Panc1 (cell line): ENCODE results near the gene FARP1. TPM values are rescaled to one million over a fixed set of nuclear protein-coding genes. Genes with fewer than 3 reads are reported as not detected.

Source experiments
- ATAC-seq: fragments of 200-7000 bp; cut with Tn5 transposase; 2 replicates; pipeline ENCODE4 v1.9.1; 2020; ENCODE audit warnings: mild to moderate bottlenecking, moderate library complexity
- BruUV-seq: library from RNA; stranded (reverse); fragments of 400-500 nt; replicated peaks from 2 replicates; lab custom pipeline; 2021; lab: Mats Ljungman, UMichigan
- CTCF ChIA-PET: fragments of 300-600 bp; sonication (Branson Sonifier 250); formaldehyde crosslinking; loops from one replicate; lab custom pipeline; 2022; ENCODE audit warnings: antibody characterized with exemption; lab: Charles Lee
- POLR2A ChIA-PET: fragments of 300-600 bp; sonication (Branson Sonifier 250); formaldehyde crosslinking; loops from one replicate; lab custom pipeline; 2022; ENCODE audit warnings: antibody characterized with exemption; lab: Charles Lee
- DNase-seq: peaks from one replicate; pipeline ENCODE4 v3.0.0-alpha.2; 2010; ENCODE audit warnings: low read depth, low spot score
- H3K27ac ChIP-seq: 2 replicates; pipeline ENCODE4 v1.5.1; 2011; ENCODE audit warnings: mild to moderate bottlenecking, low read length, inconsistent platforms
- H3K27me3 ChIP-seq: fragments of 200-500 bp; sonication (Bioruptor generic); 2 replicates; pipeline ENCODE4 v1.6.0; 2014; ENCODE audit warnings: low read length, inconsistent platforms; ENCODE audit not compliant: control insufficient read depth, insufficient read depth
- H3K36me3 ChIP-seq: fragments of 200-500 bp; sonication (Bioruptor generic); 2 replicates; pipeline ENCODE4 v1.5.1; 2014; ENCODE audit warnings: inconsistent platforms, mild to moderate bottlenecking, low read length, moderate library complexity; ENCODE audit not compliant: control insufficient read depth, insufficient read depth
- H3K4me1 ChIP-seq: 2 replicates; pipeline ENCODE4 v1.5.1; 2011; ENCODE audit warnings: inconsistent platforms, mild to moderate bottlenecking, low read length, moderate library complexity; ENCODE audit not compliant: control insufficient read depth, insufficient read depth
- H3K4me3 ChIP-seq, 2 experiments: 2 replicates each; pipeline ENCODE4 v1.5.1; 2011 to 2012; ENCODE audit warnings: low read depth in 2 of 2, low read length in 2 of 2, mild to moderate bottlenecking in 2 of 2, inconsistent platforms in 1 of 2, moderate library complexity in 1 of 2
- H3K9me3 ChIP-seq: fragments of 200-500 bp; sonication (Bioruptor generic); 2 replicates; pipeline ENCODE4 v1.5.1; 2014; ENCODE audit warnings: low read depth, mild to moderate bottlenecking, inconsistent platforms, low read length, moderate library complexity; ENCODE audit not compliant: control insufficient read depth, insufficient read depth
- CTCF ChIP-seq: fragments of 450-650 bp; IDR thresholded peaks from 2 replicates; pipeline ENCODE4 v1.5.1; 2017; ENCODE audit warnings: mild to moderate bottlenecking
- POLR2AphosphoS5 ChIP-seq: IDR thresholded peaks from 2 replicates; pipeline ENCODE4 v1.6.1; 2012; ENCODE audit warnings: mild to moderate bottlenecking, low read depth, low read length, moderate library complexity
- REST ChIP-seq, 2 experiments: IDR thresholded peaks; 2 replicates each; pipeline ENCODE4 v1.6.1; 2011 to 2012; ENCODE audit warnings: low read depth in 2 of 2, control low read depth in 1 of 2, low read length in 1 of 2, mild to moderate bottlenecking in 1 of 2, moderate library complexity in 1 of 2; ENCODE audit not compliant: insufficient read depth in 1 of 2
- SIN3A ChIP-seq: IDR thresholded peaks from 2 replicates; pipeline ENCODE4 v1.6.1; 2012; ENCODE audit warnings: low read depth, mild to moderate bottlenecking, low read length, moderate library complexity, borderline replicate concordance; ENCODE audit not compliant: insufficient read depth
- TCF7L2 ChIP-seq: IDR thresholded peaks from 2 replicates; pipeline ENCODE4 v1.6.1; 2011; ENCODE audit warnings: mild to moderate bottlenecking, low read depth, low read length, inconsistent platforms
- in situ Hi-C: cut with HindIII; loops from 2 replicates; pipeline ENCODE4 v1.10.0; 2016; ENCODE audit warnings: low sequenced_read_pairs, low pct_unique_long_range_greater_than_20kb
- intact Hi-C: fragments of 100-400 bp; cut with micrococcal nuclease; formaldehyde crosslinking; loops from one replicate; pipeline ENCODE4 v1.10.0; 2022; ENCODE audit not compliant: unreplicated experiment
- total RNA-seq: library from RNA; stranded (reverse); gene quantifications from one replicate; pipeline ENCODE4 v1.2.1, GENCODE V29; 2021; ENCODE audit not compliant: unreplicated experiment

Gene FARP1
- total RNA-seq, 1 experiment from 2014 or later: 61.9 TPM

GRCh38 chr13:98118865-98119264 lies 24.0 kb upstream of the FARP1 start:
- no peak overlapping the region for H3K27ac ChIP-seq
- DNase-seq (no peak), ATAC-seq (no peak)
- POLR2A ChIA-PET: no interaction called here
- CTCF ChIA-PET: no interaction called here
- in situ Hi-C loops: no loop called here
- H3K36me3 ChIP-seq: no peaks in the 10 kb centered on the region
- TF ChIP-seq REST (IDR thresholded peaks at IDR 0.05; ENCODE audit: insufficient read depth in 1 of 2, low read depth in 2 of 2, low read length in 1 of 2): no peak
- TF ChIP-seq POLR2AphosphoS5: no peak
- TF ChIP-seq SIN3A: no peak
- no peak for TF ChIP-seq TCF7L2
- no peak for TF ChIP-seq CTCF
- no peak overlapping the region for H3K4me3 ChIP-seq
- no peaks in the 10 kb centered on the region for H3K4me1 ChIP-seq
- no peaks in the 10 kb centered on the region for H3K27me3 ChIP-seq
- intact Hi-C loops: no loop called here
- BruUV-seq: no TSS peak
- H3K9me3 ChIP-seq: no peaks in the 10 kb centered on the region

- in situ Hi-C loops: no loop called here
- Histone ChIP-seq H3K27me3 (no peaks in the 10 kb centered on the region), H3K4me1 (no peaks in the 10 kb centered on the region), H3K9me3 (no peaks in the 10 kb centered on the region), H3K4me3 (no peak overlapping the region), H3K27ac (no peak overlapping the region), H3K36me3 (no peaks in the 10 kb centered on the region)
- CTCF ChIA-PET: no interaction called here
- DNase-seq (no peak), ATAC-seq (no peak)
- POLR2A ChIA-PET: no interaction called here
- no TSS peak for BruUV-seq
- TF ChIP-seq REST (IDR thresholded peaks at IDR 0.05; ENCODE audit: insufficient read depth in 1 of 2, low read depth in 2 of 2, low read length in 1 of 2): no peak
- no peak for TF ChIP-seq TCF7L2
- no peak for TF ChIP-seq CTCF
- no peak for TF ChIP-seq SIN3A
- no peak for TF ChIP-seq POLR2AphosphoS5
- intact Hi-C loops: no loop called here
These were observed 19.7 kb upstream of the FARP1 start for GRCh38 chr13:98123176-98123575.
